Measurements from ENCODE around the gene NES. TPM values are rescaled to one million over a fixed set of nuclear protein-coding genes. Genes with fewer than 3 reads are reported as not detected.
A peak's percentile ranks its signal among the peaks of the same experiment; 100 is the strongest.

The NES gene
- total RNA-seq, 1 experiment from 2014 or later: 168 TPM

- H3K79me1 ChIP-seq (ENCODE audit: insufficient read depth, low read depth, low read length, poor library complexity, severe bottlenecking): no peaks in the 10 kb centered on the region
- WGBS (ENCODE audit: extremely low coverage, insufficient read length, low lambda C conversion rate): no CpG with 5 or more reads among the region's 8 CpGs
- no peak overlapping the region for H3K23ac ChIP-seq (ENCODE audit: insufficient read length, low read depth, low read length)
- H2BK15ac ChIP-seq (ENCODE audit: low read depth, low read length): no peak overlapping the region
- no peaks in the 10 kb centered on the region for H4K20me1 ChIP-seq (ENCODE audit: control insufficient read depth, insufficient read depth, insufficient read length)
- H3K27ac ChIP-seq (ENCODE audit: insufficient read length, low read depth, low read length): no peak overlapping the region
- Mint-ChIP-seq H3K9me3 (no peaks in the 10 kb centered on the region), H3K27ac (peak overlapping the region in 1 of 3 experiments; percentile 76; a peak in 2 of 7 replicates), H3K36me3 (ENCODE audit: insufficient read depth in 1 of 3, low read depth in 3 of 3) (peaks cover 15 to 47% (median 39%) of the 10 kb centered on the region in 3 experiments), H3K4me1 (peaks cover 35 to 51% of the 10 kb centered on the region in 2 experiments), H3K27me3 (ENCODE audit: low read depth) (peaks cover 6% of the 10 kb centered on the region), H3K4me3 (no peak overlapping the region)
- H3K4ac ChIP-seq (ENCODE audit: low read depth, low read length): no peak overlapping the region
- H4K8ac ChIP-seq (replicated peaks; ENCODE audit: insufficient read length, low read depth, low read length): no peak overlapping the region
- no peak overlapping the region for H2BK20ac ChIP-seq (ENCODE audit: low read depth, low read length, poor library complexity, severe bottlenecking)
- no peaks in the 10 kb centered on the region for H3K79me2 ChIP-seq (ENCODE audit: insufficient read depth, low read length)
- H4K91ac ChIP-seq (ENCODE audit: insufficient read length, low read depth, low read length): no peak overlapping the region
- no peaks in the 10 kb centered on the region for H3K9me3 ChIP-seq (ENCODE audit: control insufficient read depth, low read depth, low read length)
- H3K23me2 ChIP-seq (ENCODE audit: insufficient read length, low read depth, low read length, poor library complexity, severe bottlenecking): peaks cover 10% of the 10 kb centered on the region
- H2AK5ac ChIP-seq (ENCODE audit: insufficient read length, low read length): no peak overlapping the region
- no peak overlapping the region for H2BK120ac ChIP-seq (ENCODE audit: low read depth, low read length, poor library complexity, severe bottlenecking)
- TF ChIP-seq CTCF (conservative IDR thresholded peaks at IDR 0.05): no peak
- H3K4me2 ChIP-seq (ENCODE audit: insufficient read depth, insufficient read length, low read length): no peak overlapping the region
- H3T11ph ChIP-seq (ENCODE audit: low read length): no peak overlapping the region
- no peak overlapping the region for H3K14ac ChIP-seq (ENCODE audit: insufficient read depth, low read length)
- H3K4me1 ChIP-seq (ENCODE audit: insufficient read depth, low read length): peaks cover 7% of the 10 kb centered on the region; the same call in 1 of the 2 replicates
- no peak overlapping the region for H2BK12ac ChIP-seq (ENCODE audit: insufficient read length, low read depth, low read length)
- no peak overlapping the region for H3K9ac ChIP-seq (ENCODE audit: extremely low read depth, insufficient read length, low read length)
- H2AFZ ChIP-seq (ENCODE audit: low read length): no peak overlapping the region
- H3K18ac ChIP-seq (ENCODE audit: insufficient read length, low read depth, low read length): no peak overlapping the region
- no peak overlapping the region for H4K5ac ChIP-seq (ENCODE audit: insufficient read length, low read depth, low read length)
- H2BK5ac ChIP-seq (ENCODE audit: insufficient read length, low read length): no peak overlapping the region
- H3K56ac ChIP-seq (ENCODE audit: insufficient read length, low read depth, low read length): no peak overlapping the region
- no peak for DNase-seq
- H3K27me3 ChIP-seq (ENCODE audit: insufficient read depth, low read length): no peaks in the 10 kb centered on the region
Measured at GRCh38 chr1:156696755-156697154, 19.5 kb upstream of the NES start.

Measured in H9 (cell line).